Endothelial cell of umbilical vein (primary cell): ENCODE results near the gene SEMA4D. TPM values are rescaled to one million over a fixed set of nuclear protein-coding genes. Genes with fewer than 3 reads are reported as not detected.

Source experiments
- BruUV-seq: library from RNA; stranded (reverse); fragments of 400-500 nt; replicated peaks from 2 replicates; lab custom pipeline; 2021; lab: Mats Ljungman, UMichigan
- CTCF ChIA-PET: fragments of 300-600, 350-600 bp; sonication (Branson Sonifier 250); formaldehyde crosslinking; loops from one replicate; lab custom pipeline; 2021; ENCODE audit warnings: antibody characterized with exemption, inconsistent platforms; lab: Charles Lee
- POLR2A ChIA-PET: fragments of 300-600, 350-600 bp; sonication (Branson Sonifier 250); formaldehyde crosslinking; loops from one replicate; lab custom pipeline; 2021; ENCODE audit warnings: antibody characterized with exemption, inconsistent platforms; lab: Charles Lee
- DNase-seq: peaks from one replicate; pipeline ENCODE4 v3.0.0-alpha.2; 2011; ENCODE audit warnings: low read depth, low spot score
- FAIRE-seq: peaks from 2 replicates; lab custom pipeline; 2011; peaks lifted over from hg19 to GRCh38; lab: Jason Lieb, UNC
- H2AFZ ChIP-seq: 2 replicates; pipeline ENCODE4 v1.6.0; 2012; ENCODE audit warnings: low read depth, low read length, control low read depth, inconsistent platforms
- H3K27ac ChIP-seq: 2 replicates; pipeline ENCODE4 v1.5.1; 2011; ENCODE audit warnings: low read depth, mild to moderate bottlenecking, control low read depth, low read length, moderate library complexity; ENCODE audit not compliant: insufficient read depth
- H3K27me3 ChIP-seq, 2 experiments: 2 replicates each; pipeline versions ENCODE4 v1.6.0 to v1.6.1; 2011; ENCODE audit warnings: low read length in 2 of 2, mixed read lengths in 1 of 2; ENCODE audit not compliant: control insufficient read depth in 2 of 2, insufficient read depth in 2 of 2
- H3K36me3 ChIP-seq, 2 experiments: 2 replicates in 1 of 2; 3 replicates in 1 of 2; pipeline ENCODE4 v1.5.1; 2011; ENCODE audit warnings: low read length in 2 of 2, mild to moderate bottlenecking in 1 of 2, moderate library complexity in 1 of 2; ENCODE audit not compliant: control insufficient read depth in 2 of 2, insufficient read depth in 2 of 2; ENCODE audit errors: extremely low read depth in 1 of 2
- H3K4me1 ChIP-seq: 3 replicates; pipeline ENCODE4 v1.5.1; 2011; ENCODE audit warnings: mild to moderate bottlenecking, low read length; ENCODE audit not compliant: control insufficient read depth, insufficient read depth; ENCODE audit errors: extremely low read depth
- H3K4me2 ChIP-seq: 2 replicates; pipeline ENCODE4 v1.6.1; 2011; ENCODE audit warnings: low read length, control low read depth, mixed read lengths; ENCODE audit not compliant: insufficient read depth
- H3K4me3 ChIP-seq, 3 experiments: fragments of 200-600 bp in 1 of 3; sonication (generic), shearing (Covaris generic) in 1 of 3; replicated peaks in 1 of 3; 2 replicates each; pipeline ENCODE4 v1.5.1; 2011 to 2016; ENCODE audit warnings: control low read depth in 3 of 3, low read length in 3 of 3, mild to moderate bottlenecking in 2 of 3, inconsistent platforms in 1 of 3, low read depth in 1 of 3, moderate library complexity in 1 of 3; ENCODE audit not compliant: insufficient read depth in 1 of 3
- H3K79me2 ChIP-seq: 2 replicates; pipeline ENCODE4 v1.6.0; 2012; ENCODE audit warnings: low read length, inconsistent platforms; ENCODE audit not compliant: control insufficient read depth, insufficient read depth
- H3K9ac ChIP-seq: replicated peaks from 2 replicates; pipeline ENCODE3; 2011; ENCODE audit warnings: low read length, control low read depth; ENCODE audit not compliant: insufficient read depth; ENCODE audit errors: extremely low read depth
- H3K9me1 ChIP-seq: replicated peaks from 3 replicates; pipeline ENCODE4 v1.6.0; 2011; ENCODE audit warnings: mild to moderate bottlenecking, low read length; ENCODE audit not compliant: control insufficient read depth, insufficient read depth; ENCODE audit errors: extremely low read depth
- H3K9me3 ChIP-seq: replicated peaks from 2 replicates; pipeline ENCODE4 v1.5.1; 2012; ENCODE audit warnings: low read length, inconsistent platforms; ENCODE audit not compliant: control insufficient read depth, insufficient read depth
- H4K20me1 ChIP-seq: replicated peaks from 2 replicates; pipeline ENCODE3; 2011; ENCODE audit warnings: mild to moderate bottlenecking, low read length; ENCODE audit not compliant: control insufficient read depth, insufficient read depth; ENCODE audit errors: extremely low read depth
- EZH2 ChIP-seq: IDR thresholded peaks from 2 replicates; pipeline ENCODE4 v1.6.1; 2012; ENCODE audit warnings: borderline replicate concordance, low read depth, mild to moderate bottlenecking, moderate library complexity, low read length, inconsistent platforms; ENCODE audit not compliant: severe bottlenecking
- FOS ChIP-seq: IDR thresholded peaks from 2 replicates; pipeline ENCODE4 v1.6.1; 2011; ENCODE audit warnings: mild to moderate bottlenecking, low read length, moderate library complexity, borderline replicate concordance; ENCODE audit not compliant: insufficient read depth
- GATA2 ChIP-seq: IDR thresholded peaks from 2 replicates; pipeline ENCODE4 v1.7.0; 2011; ENCODE audit warnings: low read depth, mild to moderate bottlenecking, moderate library complexity, mixed read lengths, low read length; ENCODE audit not compliant: insufficient read length, insufficient read depth
- JUN ChIP-seq: IDR thresholded peaks from 2 replicates; pipeline ENCODE4 v1.6.1; 2011; ENCODE audit warnings: borderline replicate concordance, low read depth; ENCODE audit not compliant: insufficient read length, insufficient read depth
- MYC ChIP-seq: IDR thresholded peaks from one replicate; pipeline ENCODE4 v1.6.1; 2011; ENCODE audit warnings: mild to moderate bottlenecking, low read depth, low read length
- POLR2A ChIP-seq: IDR thresholded peaks from 2 replicates; pipeline ENCODE4 v1.6.1; 2012; ENCODE audit warnings: low read depth, mild to moderate bottlenecking, control low read depth, low read length
- POLR2AphosphoS5 ChIP-seq: IDR thresholded peaks from 2 replicates; pipeline ENCODE4 v1.6.1; 2012; ENCODE audit warnings: low read depth, mild to moderate bottlenecking, control low read depth, low read length, moderate library complexity; ENCODE audit not compliant: insufficient read depth
- dilution Hi-C: fragments of 300-500 bp; cut with MboI; formaldehyde crosslinking; loops from one replicate; pipeline ENCODE4 v1.15.0; 2019; ENCODE audit warnings: low sequenced_read_pairs; ENCODE audit not compliant: extremely low pct_ligation_motif_present
- intact Hi-C: fragments of 100-400 bp; cut with micrococcal nuclease; formaldehyde crosslinking; loops from one replicate; pipeline ENCODE4 v1.10.0; 2022
- polyA plus RNA-seq, 4 experiments: library from polyadenylated mRNA; depleted of rRNA in 3 of 4; stranded (reverse) in 3 of 4; unstranded in 1 of 4; fragments of >200 nt; gene quantifications; 2 replicates each; pipeline versions ENCODE4 v1.2.1 to v1.2.3, GENCODE V29; 2011 to 2012; ENCODE audit warnings: missing spikeins in 1 of 4
- total RNA-seq: library from RNA; stranded (reverse); gene quantifications from 2 replicates; pipeline ENCODE4 v1.2.3, GENCODE V29; 2021
- TF ChIP-seq, protein P1 (sequence below): IDR thresholded peaks from 2 replicates; pipeline ENCODE4 v1.6.1; 2011; ENCODE audit not compliant: insufficient read depth, insufficient read length
- TF ChIP-seq, protein P2 (sequence below), 2 donors: IDR thresholded peaks; 1 replicate in 1 of 2; 2 replicates in 1 of 2; pipeline ENCODE4 v1.5.1; 2011; ENCODE audit warnings: low read length in 2 of 2, mild to moderate bottlenecking in 2 of 2, moderate library complexity in 2 of 2, control low read depth in 1 of 2, inconsistent platforms in 1 of 2, low read depth in 1 of 2; ENCODE audit not compliant: insufficient read depth in 1 of 2; ENCODE audit errors: extremely low read depth in 1 of 2

SEMA4D gene
- total and polyA plus RNA-seq, 2 donors (not counting 3 experiments of a cell fraction or from before 2014, with no cell fraction given) = 3.9 to 15.7 TPM

DNA sequence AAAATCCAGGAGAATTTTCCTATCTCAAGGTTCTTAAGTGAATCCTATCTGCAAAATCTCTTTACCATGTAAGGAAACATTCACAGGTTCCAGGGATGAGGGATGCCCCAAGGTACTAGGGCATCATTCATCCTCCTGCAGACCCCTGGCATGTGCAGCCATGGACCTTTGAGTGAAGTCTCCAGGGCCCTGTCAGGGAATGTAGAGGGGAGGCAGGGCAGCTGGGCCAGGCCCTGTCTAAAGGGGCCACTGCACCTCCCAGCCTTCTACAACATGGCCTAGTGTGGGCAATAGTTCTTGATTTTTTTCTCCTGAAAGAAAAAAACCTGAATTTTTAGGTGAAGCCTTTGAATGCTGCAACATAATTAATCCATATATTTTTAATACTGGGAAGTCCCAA, 63.3 kb downstream of the SEMA4D start:
- DNase-seq (no peak), FAIRE-seq (no peak)
- no peak overlapping the region for H3K9ac ChIP-seq
- intact Hi-C loops = no loop called here
- TF ChIP-seq FOS = no peak
- TF ChIP-seq, protein P1, sequence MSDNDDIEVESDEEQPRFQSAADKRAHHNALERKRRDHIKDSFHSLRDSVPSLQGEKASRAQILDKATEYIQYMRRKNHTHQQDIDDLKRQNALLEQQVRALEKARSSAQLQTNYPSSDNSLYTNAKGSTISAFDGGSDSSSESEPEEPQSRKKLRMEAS = no peak
- CTCF ChIA-PET = interaction anchor here (1.6 to 2.6 kb wide), 2 partner anchors 17 to 114 kb away, joined by 4 to 7 read pairs; no protein-coding TSS in a partner anchor
- no peak overlapping the region for H2AFZ ChIP-seq
- no peaks in the 10 kb centered on the region for H3K4me1 ChIP-seq
- H3K4me3 ChIP-seq = no peak overlapping the region
- H3K36me3 ChIP-seq = no peaks in the 10 kb centered on the region
- H3K9me1 ChIP-seq = no peaks in the 10 kb centered on the region
- POLR2A ChIA-PET = no interaction called here
- no peaks in the 10 kb centered on the region for H3K79me2 ChIP-seq
- H3K27ac ChIP-seq = no peak overlapping the region
- no TSS peak for BruUV-seq
- H3K4me2 ChIP-seq = no peak overlapping the region
- no peaks in the 10 kb centered on the region for H4K20me1 ChIP-seq
- dilution Hi-C loops = no loop called here
- H3K9me3 ChIP-seq = no peaks in the 10 kb centered on the region
- no peaks in the 10 kb centered on the region for H3K27me3 ChIP-seq

DNA sequence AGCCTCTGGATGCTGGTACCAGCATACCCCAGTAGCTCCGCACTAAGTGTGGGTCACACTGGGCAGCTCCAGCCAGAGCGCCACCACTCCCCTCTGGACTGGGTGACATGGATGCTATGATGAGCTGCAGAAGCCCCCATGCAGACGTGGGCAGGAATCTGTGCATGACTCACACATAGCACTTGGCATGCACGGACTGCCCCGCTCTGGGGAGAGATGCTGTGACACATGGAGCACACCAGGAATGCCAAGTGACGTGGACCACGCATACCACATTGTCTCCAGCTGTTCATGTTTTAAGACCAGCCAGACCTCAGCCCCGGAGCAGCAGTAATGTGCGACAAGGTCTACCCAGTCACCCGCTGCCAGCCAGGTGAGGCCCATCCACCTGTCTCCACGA, 64.1 kb downstream of the SEMA4D start:
- Histone ChIP-seq H3K4me2 (no peak overlapping the region), H3K9me3 (no peaks in the 10 kb centered on the region), H3K27me3 (no peaks in the 10 kb centered on the region), H3K4me3 (no peak overlapping the region), H3K27ac (no peak overlapping the region), H4K20me1 (no peaks in the 10 kb centered on the region), H3K9me1 (no peaks in the 10 kb centered on the region), H3K9ac (no peak overlapping the region), H2AFZ (no peak overlapping the region), H3K36me3 (no peaks in the 10 kb centered on the region), H3K4me1 (no peaks in the 10 kb centered on the region), H3K79me2 (no peaks in the 10 kb centered on the region)
- intact Hi-C loops (no loop called here), dilution Hi-C loops (no loop called here)
- ChIA-PET CTCF (interaction anchor here (2.6 kb wide), 1 partner anchor 115 kb away, joined by 7 read pairs; no protein-coding TSS in a partner anchor), POLR2A (interaction anchor here (0.6 kb wide), 1 partner anchor 54 kb away, joined by 5 read pairs; no protein-coding TSS in a partner anchor)
- no peak for FAIRE-seq
- TF ChIP-seq JUN = no peak
- TF ChIP-seq, protein P1 = no peak
- TF ChIP-seq POLR2AphosphoS5 = no peak
- TF ChIP-seq GATA2 = no peak
- TF ChIP-seq FOS = no peak
- TF ChIP-seq EZH2 = no peak
- TF ChIP-seq, protein P2, sequence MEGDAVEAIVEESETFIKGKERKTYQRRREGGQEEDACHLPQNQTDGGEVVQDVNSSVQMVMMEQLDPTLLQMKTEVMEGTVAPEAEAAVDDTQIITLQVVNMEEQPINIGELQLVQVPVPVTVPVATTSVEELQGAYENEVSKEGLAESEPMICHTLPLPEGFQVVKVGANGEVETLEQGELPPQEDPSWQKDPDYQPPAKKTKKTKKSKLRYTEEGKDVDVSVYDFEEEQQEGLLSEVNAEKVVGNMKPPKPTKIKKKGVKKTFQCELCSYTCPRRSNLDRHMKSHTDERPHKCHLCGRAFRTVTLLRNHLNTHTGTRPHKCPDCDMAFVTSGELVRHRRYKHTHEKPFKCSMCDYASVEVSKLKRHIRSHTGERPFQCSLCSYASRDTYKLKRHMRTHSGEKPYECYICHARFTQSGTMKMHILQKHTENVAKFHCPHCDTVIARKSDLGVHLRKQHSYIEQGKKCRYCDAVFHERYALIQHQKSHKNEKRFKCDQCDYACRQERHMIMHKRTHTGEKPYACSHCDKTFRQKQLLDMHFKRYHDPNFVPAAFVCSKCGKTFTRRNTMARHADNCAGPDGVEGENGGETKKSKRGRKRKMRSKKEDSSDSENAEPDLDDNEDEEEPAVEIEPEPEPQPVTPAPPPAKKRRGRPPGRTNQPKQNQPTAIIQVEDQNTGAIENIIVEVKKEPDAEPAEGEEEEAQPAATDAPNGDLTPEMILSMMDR (IDR thresholded peaks at IDR 0.05; ENCODE audit: extremely low read depth in 1 of 2, insufficient read depth in 1 of 2, low read depth in 1 of 2, low read length in 2 of 2) = no peak
- no peak for TF ChIP-seq MYC
- no peak for TF ChIP-seq POLR2A
- DNase-seq = no peak
- BruUV-seq = no TSS peak
